Neuronal stem cell (in vitro differentiated cells): ENCODE data around the gene RNF224.

Source experiments
- DNase-seq: peaks from one replicate; pipeline ENCODE4 v3.0.0-alpha.2; 2013; ENCODE audit warnings: low spot score
- H2AFZ ChIP-seq: one replicate; pipeline ENCODE4 v1.6.1; 2013; ENCODE audit warnings: mild to moderate bottlenecking, low read length, inconsistent platforms
- H2AK5ac ChIP-seq: 2 replicates; pipeline ENCODE4 v1.6.1; 2013; ENCODE audit warnings: low read depth, mild to moderate bottlenecking, inconsistent platforms, low read length, moderate library complexity, mixed read lengths
- H2BK120ac ChIP-seq: 2 replicates; pipeline ENCODE4 v1.6.1; 2013; ENCODE audit warnings: low read depth, mild to moderate bottlenecking, inconsistent platforms, low read length, moderate library complexity, mixed read lengths
- H2BK12ac ChIP-seq: one replicate; pipeline ENCODE4 v1.6.1; 2013; ENCODE audit warnings: low read length, inconsistent platforms
- H2BK15ac ChIP-seq: 2 replicates; pipeline ENCODE4 v1.6.1; 2013; ENCODE audit warnings: mild to moderate bottlenecking, low read length, inconsistent platforms, mixed read lengths
- H2BK5ac ChIP-seq: one replicate; pipeline ENCODE4 v1.6.1; 2013; ENCODE audit warnings: inconsistent platforms, mild to moderate bottlenecking, low read length, moderate library complexity
- H3K14ac ChIP-seq: one replicate; pipeline ENCODE4 v1.6.1; 2013; ENCODE audit warnings: low read length, inconsistent platforms
- H3K18ac ChIP-seq: 2 replicates; pipeline ENCODE4 v1.6.1; 2013; ENCODE audit warnings: low read length, inconsistent platforms
- H3K23ac ChIP-seq: 2 replicates; pipeline ENCODE4 v1.6.1; 2013; ENCODE audit warnings: low read depth, mild to moderate bottlenecking, mixed read lengths, low read length, inconsistent platforms; ENCODE audit not compliant: poor library complexity
- H3K27ac ChIP-seq: replicated peaks from 3 replicates; pipeline ENCODE4 v1.5.1; 2013; ENCODE audit warnings: low read length, inconsistent platforms
- H3K27me3 ChIP-seq, 3 experiments: 2 replicates each; pipeline ENCODE4 v1.6.1; 2013; ENCODE audit warnings: low read length in 3 of 3, mild to moderate bottlenecking in 2 of 3, inconsistent platforms in 1 of 3, low read depth in 1 of 3, mixed read lengths in 1 of 3, moderate library complexity in 1 of 3; ENCODE audit not compliant: control insufficient read depth in 3 of 3, insufficient read depth in 3 of 3
- H3K36me3 ChIP-seq, 2 donors: replicated peaks in 1 of 2; 2 replicates each; pipeline ENCODE4 v1.6.1; 2013; ENCODE audit warnings: low read length in 2 of 2; ENCODE audit not compliant: control insufficient read depth in 2 of 2, insufficient read depth in 2 of 2
- H3K4ac ChIP-seq: 2 replicates; pipeline ENCODE4 v1.6.1; 2013; ENCODE audit warnings: inconsistent platforms, mild to moderate bottlenecking, low read length, moderate library complexity
- H3K4me1 ChIP-seq, 2 donors: 1 replicate in 1 of 2; 2 replicates in 1 of 2; pipeline ENCODE4 v1.6.1; 2013; ENCODE audit warnings: low read length in 2 of 2, low read depth in 1 of 2; ENCODE audit not compliant: control insufficient read depth in 2 of 2, insufficient read depth in 1 of 2
- H3K4me2 ChIP-seq: one replicate; pipeline ENCODE4 v1.6.1; 2013; ENCODE audit warnings: mild to moderate bottlenecking, low read length, inconsistent platforms; ENCODE audit not compliant: insufficient read depth, poor library complexity, severe bottlenecking
- H3K4me3 ChIP-seq, 2 donors: 2 replicates each; pipeline ENCODE4 v1.5.1; 2013; ENCODE audit warnings: low read length in 2 of 2, mild to moderate bottlenecking in 2 of 2, inconsistent platforms in 1 of 2, moderate library complexity in 1 of 2
- H3K79me1 ChIP-seq: one replicate; pipeline ENCODE4 v1.6.1; 2013; ENCODE audit warnings: low read depth, mild to moderate bottlenecking, inconsistent platforms, low read length, moderate library complexity
- H3K9ac ChIP-seq: one replicate; pipeline ENCODE4 v1.6.1; 2013; ENCODE audit warnings: mild to moderate bottlenecking, low read depth, low read length, inconsistent platforms; ENCODE audit not compliant: poor library complexity
- H3K9me3 ChIP-seq, 2 donors: replicated peaks in 1 of 2; 2 replicates each; pipeline versions ENCODE3 to v1.6.1; 2013; ENCODE audit warnings: low read length in 2 of 2, mild to moderate bottlenecking in 2 of 2, inconsistent platforms in 1 of 2, low read depth in 1 of 2, mixed read lengths in 1 of 2, moderate library complexity in 1 of 2; ENCODE audit not compliant: control insufficient read depth in 2 of 2, insufficient read depth in 1 of 2
- H4K8ac ChIP-seq: one replicate; pipeline ENCODE4 v1.6.1; 2013; ENCODE audit warnings: low read depth, mild to moderate bottlenecking, inconsistent platforms, low read length, moderate library complexity
- H4K91ac ChIP-seq: one replicate; pipeline ENCODE4 v1.6.1; 2013; ENCODE audit warnings: low read length, low read depth, mild to moderate bottlenecking, inconsistent platforms; ENCODE audit not compliant: poor library complexity
- WGBS, 2 donors: extraction: QIAGEN DNeasy Blood & Tissue Kit; methylation state at CpG; one replicate each; pipeline ENCODE4 v1.1.7; 2013; ENCODE audit warnings: missing lambda C conversion rate in 2 of 2, mixed read lengths in 1 of 2; ENCODE audit not compliant: insufficient read length in 2 of 2, insufficient replicate concordance in 1 of 2; ENCODE audit errors: extremely low coverage in 2 of 2; 5-methylcytosine and 5-hydroxymethylcytosine counted together

RNF224 gene

DNA sequence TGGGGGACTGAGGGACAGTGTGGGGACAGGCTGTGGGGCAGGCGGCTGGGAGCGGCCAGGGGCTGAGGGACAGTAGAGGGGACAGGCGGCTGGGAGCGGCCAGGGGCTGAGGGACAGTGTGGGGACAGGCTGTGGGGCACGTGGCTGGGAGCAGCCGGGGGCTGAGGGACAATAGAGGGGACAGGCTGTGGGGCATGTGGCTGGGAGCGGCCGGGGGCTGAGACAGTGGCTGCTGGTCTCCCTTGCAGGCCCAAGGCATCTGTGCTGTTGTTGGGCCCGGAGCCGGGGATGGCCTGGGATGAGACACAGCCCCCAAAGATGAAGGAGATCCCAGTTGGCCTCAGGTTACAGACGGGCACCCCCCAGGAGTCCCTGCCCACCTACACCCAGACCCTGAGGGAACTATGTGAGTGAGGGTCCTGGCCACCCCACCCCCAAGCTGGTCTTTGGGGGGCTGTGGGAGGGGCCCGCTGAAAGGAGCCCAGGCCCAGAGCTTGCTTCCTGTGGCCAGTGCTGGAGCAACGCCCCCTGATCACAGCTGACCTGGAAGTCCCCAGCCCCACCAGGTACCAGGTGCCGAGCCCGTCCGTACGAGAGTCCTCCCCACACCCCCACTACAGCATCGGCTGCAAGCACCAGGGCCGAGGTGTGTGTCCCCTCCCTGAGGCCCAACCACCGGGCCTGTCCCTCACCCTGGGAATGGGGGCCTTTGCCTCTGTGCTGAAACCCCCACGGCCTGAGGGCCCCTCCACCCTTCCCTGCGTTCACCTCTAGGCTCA, 24.4 kb downstream of the RNF224 start:
- WGBS, 2 donors, result no CpG with 5 or more reads among the region's 22 CpGs

DNA sequence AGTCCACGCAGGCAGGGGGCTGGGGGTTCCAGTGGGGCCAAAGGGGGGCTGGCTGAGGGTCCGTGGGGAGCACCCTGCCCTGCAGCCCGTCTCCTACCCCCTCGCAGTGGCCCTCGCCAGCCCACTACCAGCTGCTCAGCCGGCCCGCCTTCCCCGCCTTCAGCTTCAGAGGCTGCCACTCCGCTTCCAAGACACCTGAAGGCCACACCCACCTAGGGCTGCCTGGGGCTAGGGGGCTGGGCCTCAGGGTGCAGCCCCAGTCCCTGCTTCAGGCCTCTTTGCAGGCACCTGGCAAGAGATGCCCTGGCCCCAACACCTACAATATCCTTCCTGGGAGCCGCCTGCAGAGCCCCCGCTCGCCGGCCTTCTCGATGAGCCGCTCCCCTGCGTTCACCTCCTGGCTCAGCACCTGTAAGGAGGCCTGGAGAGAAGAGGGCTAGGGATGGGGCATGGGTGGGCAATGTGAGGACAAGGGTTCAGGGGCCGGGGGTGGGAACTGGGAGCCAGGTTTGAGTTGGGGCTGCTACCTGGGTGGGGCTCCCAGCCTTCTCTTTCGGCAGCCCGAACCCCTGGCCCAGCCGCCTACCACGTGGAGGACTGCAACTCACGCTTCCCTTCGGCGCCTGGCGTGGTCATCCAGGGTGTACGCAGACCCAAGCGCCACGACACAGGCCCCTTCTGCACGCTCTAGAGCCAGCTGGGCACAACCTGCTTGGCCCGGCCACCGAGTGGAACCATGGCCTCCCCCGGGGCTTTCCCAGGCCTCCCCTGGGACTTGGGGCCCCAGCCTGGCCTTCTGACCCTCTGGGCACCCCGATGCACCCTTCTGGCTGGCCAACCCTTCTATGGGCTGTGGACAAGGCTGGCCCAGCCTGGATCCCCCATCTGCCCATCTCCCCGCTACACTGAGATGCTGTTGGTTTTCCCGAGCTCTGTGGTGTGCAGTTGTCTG, 25.5 kb downstream of the RNF224 start:
- Histone ChIP-seq H2AFZ (no peak overlapping the region), H3K4ac (no peak overlapping the region), H4K91ac (no peak overlapping the region), H4K8ac (peak overlapping the region; percentile 43), H3K4me3 (no peak overlapping the region), H2BK5ac (peak overlapping the region; percentile 93), H3K9ac (no peak overlapping the region), H3K4me2 (no peak overlapping the region), H3K27ac (no peak overlapping the region), H3K36me3 (peaks cover 9 to 15% of the 10 kb centered on the region in 2 donors), H2BK15ac (peak overlapping the region; percentile 99), H2BK120ac (no peak overlapping the region), H3K9me3 (no peaks in the 10 kb centered on the region), H2AK5ac (peak overlapping the region; percentile 85), H3K4me1 (peaks cover 19 to 50% of the 10 kb centered on the region in 2 donors), H3K79me1 (peaks cover 12% of the 10 kb centered on the region), H3K23ac (peak overlapping the region; percentile 65), H3K27me3 (no peaks in the 10 kb centered on the region), H3K14ac (peak overlapping the region; percentile 97), H2BK12ac (no peak overlapping the region), H3K18ac (peak overlapping the region; percentile 71)
- DNase-seq, result no peak
- WGBS, 2 donors, result no CpG with 5 or more reads among the region's 35 CpGs

More for the DNA sequence above, 24.4 kb downstream of the RNF224 start:
- Histone ChIP-seq H3K27ac (no peak overlapping the region), H4K8ac (peak overlapping the region; percentile 65), H3K18ac (peak overlapping the region; percentile 85), H2AFZ (peak overlapping the region; percentile 81), H2BK120ac (no peak overlapping the region), H3K9ac (peak overlapping the region; percentile 84), H3K4me3 (no peak overlapping the region), H4K91ac (peak overlapping the region; percentile 95), H3K4me1 (peaks cover 19 to 57% of the 10 kb centered on the region in 2 donors), H3K4me2 (no peak overlapping the region), H3K9me3 (no peaks in the 10 kb centered on the region), H2BK5ac (peak overlapping the region; percentile 90), H3K23ac (peak overlapping the region; percentile 43), H3K4ac (peak overlapping the region; percentile 37), H2BK12ac (peak overlapping the region; percentile 84), H2AK5ac (peak overlapping the region; percentile 97), H3K79me1 (peaks cover 12% of the 10 kb centered on the region), H3K36me3 (peaks cover 6 to 7% of the 10 kb centered on the region in 2 donors), H2BK15ac (peak overlapping the region; percentile 99), H3K14ac (peak overlapping the region; percentile 89), H3K27me3 (no peaks in the 10 kb centered on the region)
- no peak for DNase-seq

DNA sequence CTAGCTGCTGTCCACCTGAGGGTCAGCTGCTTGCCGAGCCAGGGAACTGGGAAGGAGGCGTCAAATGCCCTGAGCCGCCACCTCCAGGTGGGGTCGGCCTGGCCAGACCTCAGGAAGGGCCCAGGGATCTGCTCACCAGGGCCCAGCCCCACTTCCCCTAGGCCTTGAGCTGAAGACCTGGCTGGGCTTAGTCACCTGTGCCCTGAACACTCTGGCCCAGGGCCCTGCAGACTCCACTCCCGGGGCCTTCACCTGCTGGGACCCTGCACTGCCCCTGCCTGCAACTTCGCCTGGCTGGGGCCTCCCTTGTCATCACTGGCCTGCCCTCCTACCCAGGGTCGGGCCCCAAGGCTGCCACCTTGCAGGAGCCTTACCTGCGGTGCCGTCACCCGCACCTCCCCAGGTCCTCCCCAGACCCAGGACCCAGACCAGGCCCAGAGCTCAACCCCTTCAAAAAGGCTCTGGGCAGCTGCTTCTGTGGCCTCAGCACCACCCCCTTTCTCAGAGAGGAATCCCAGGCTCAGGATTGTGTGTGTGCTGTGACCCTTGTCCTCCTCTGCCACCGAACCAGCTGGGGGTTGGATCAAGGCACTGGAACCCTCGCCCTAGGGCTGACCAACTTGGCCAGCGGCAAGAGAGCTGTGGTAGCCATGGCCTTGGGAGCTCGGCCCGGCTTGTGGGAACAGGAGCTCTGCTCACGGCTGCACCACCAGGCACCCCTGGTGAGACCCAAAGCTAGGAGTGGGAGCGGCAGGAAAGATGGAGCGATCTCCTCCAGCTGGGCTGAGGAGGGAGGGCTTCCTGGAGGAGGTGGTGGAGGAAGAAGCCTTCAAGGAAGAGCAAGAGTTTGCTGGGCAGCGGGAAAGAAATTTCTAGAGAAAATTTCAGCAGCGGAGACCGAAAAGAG, 26.7 kb downstream of the RNF224 start:
- Histone ChIP-seq H3K27ac (no peak overlapping the region), H3K9me3 (no peaks in the 10 kb centered on the region), H3K79me1 (peaks cover 12% of the 10 kb centered on the region), H3K18ac (peak overlapping the region; percentile 99), H3K4me1 (peaks cover 19 to 48% of the 10 kb centered on the region in 2 donors), H4K8ac (no peak overlapping the region), H4K91ac (peak overlapping the region; percentile 79), H2AK5ac (peak overlapping the region; percentile 85), H2AFZ (peak overlapping the region; percentile 92), H2BK15ac (peak overlapping the region; percentile 99), H3K27me3 (no peaks in the 10 kb centered on the region), H3K36me3 (peaks cover 13 to 26% of the 10 kb centered on the region in 2 donors), H2BK120ac (peak overlapping the region; percentile 6), H3K14ac (peak overlapping the region; percentile 94), H3K9ac (peak overlapping the region; percentile 94), H3K4me2 (peak overlapping the region; percentile 85), H2BK5ac (peak overlapping the region; percentile 93), H3K4ac (peak overlapping the region; percentile 37), H3K23ac (peak overlapping the region; percentile 70), H2BK12ac (peak overlapping the region; percentile 66), H3K4me3 (peak overlapping the region; percentile 86 to 100)
- no CpG with 5 or more reads among the region's 21 CpGs for WGBS, 2 donors
- DNase-seq, result no peak
